ENCODE results near the gene BCL2L2. TPM values are rescaled to one million over a fixed set of nuclear protein-coding genes. Genes with fewer than 3 reads are reported as not detected.

Gene BCL2L2
- total RNA-seq, 1 experiment from 2014 or later = 18.2 TPM

GRCh38 chr14:23327947-23328744, 21.5 kb downstream of the BCL2L2 start:
- peak; percentile 70 for ATAC-seq
- POLR2A ChIA-PET = interaction anchor here (0.6 to 2.5 kb wide), 4 partner anchors 18 to 52 kb away, joined by 3 to 17 read pairs (median 6); partner anchors contain the start of gene SLC22A17

GRCh38 chr14:23335623-23336022, 29.0 kb downstream of the BCL2L2 start:
- CTCF ChIA-PET = interaction anchor here (1.2 to 1.9 kb wide), 2 partner anchors 10 to 25 kb away, joined by 4 to 8 read pairs; no protein-coding TSS in a partner anchor
- Mint-ChIP-seq H3K9me3 (peaks cover 51% of the 10 kb centered on the region), H3K27ac (no peak overlapping the region), H3K27me3 (ENCODE audit: low read depth) (peaks cover 42% of the 10 kb centered on the region), H3K36me3 (peaks cover 12% of the 10 kb centered on the region), H3K4me1 (no peaks in the 10 kb centered on the region), H3K4me3 (no peak overlapping the region)
- POLR2A ChIA-PET = interaction anchor here (1.1 kb wide), 1 partner anchor 16 kb away, joined by 3 read pairs; no protein-coding TSS in a partner anchor
- DNase-seq (ENCODE audit: low spot score) = no peak
- ATAC-seq = no peak
- TF ChIP-seq E2F5 (CRISPR knock-in tag; IDR thresholded peaks at IDR 0.05) (no peak), CTCF (IDR thresholded peaks at IDR 0.05) (no peak), MXD4 (CRISPR knock-in tag; IDR thresholded peaks at IDR 0.05; ENCODE audit: borderline replicate concordance) (no peak), ZNF512 (CRISPR knock-in tag; IDR thresholded peaks at IDR 0.05; ENCODE audit: borderline replicate concordance) (no peak), NFATC4 (CRISPR knock-in tag; IDR thresholded peaks at IDR 0.05) (no peak), NFYB (CRISPR knock-in tag; conservative IDR thresholded peaks at IDR 0.05; ENCODE audit: low read depth) (no peak), NFE2L1 (CRISPR knock-in tag; IDR thresholded peaks at IDR 0.05) (no peak), ZNF671 (CRISPR knock-in tag; IDR thresholded peaks at IDR 0.05) (no peak), ZMAT4 (CRISPR knock-in tag; IDR thresholded peaks at IDR 0.05) (no peak), ZNF423 (CRISPR knock-in tag; IDR thresholded peaks at IDR 0.05) (no peak), CDX4 (CRISPR knock-in tag; IDR thresholded peaks at IDR 0.05; ENCODE audit: borderline replicate concordance) (no peak), ATF2 (CRISPR knock-in tag; IDR thresholded peaks at IDR 0.05; ENCODE audit: borderline replicate concordance, low read depth) (no peak), RORB (CRISPR knock-in tag; IDR thresholded peaks at IDR 0.05) (no peak), ZBTB43 (CRISPR knock-in tag; IDR thresholded peaks at IDR 0.05) (no peak)

More at GRCh38 chr14:23327947-23328744, 21.5 kb downstream of the BCL2L2 start:
- H3K36me3 Mint-ChIP-seq = peaks cover 27% of the 10 kb centered on the region
- no peaks in the 10 kb centered on the region; the same call in 1 of the 2 replicates for H3K27me3 Mint-ChIP-seq (ENCODE audit: low read depth)
- TF ChIP-seq NFATC4 (CRISPR knock-in tag; IDR thresholded peaks at IDR 0.05) (0 out of 2 replicates have a peak, but pooled peaks have one; percentile 43), ERG (CRISPR knock-in tag; IDR thresholded peaks at IDR 0.05) (no peak), RORB (CRISPR knock-in tag; IDR thresholded peaks at IDR 0.05) (0 out of 2 replicates have a peak, but pooled peaks have one; percentile 30), CTCF (IDR thresholded peaks at IDR 0.05) (peak; percentile 76)
- H3K4me3 Mint-ChIP-seq = no peak overlapping the region
- H3K9me3 Mint-ChIP-seq = no peaks in the 10 kb centered on the region
- peaks cover 3% of the 10 kb centered on the region for H3K4me1 Mint-ChIP-seq
- CTCF ChIA-PET = interaction anchor here (0.7 to 2.7 kb wide), 9 partner anchors 25 to 259 kb away, joined by 4 to 42 read pairs (median 14); partner anchors contain the start of genes CMTM5 and SLC22A17
- no peak overlapping the region for H3K27ac Mint-ChIP-seq
- peak; percentile 72 for DNase-seq (ENCODE audit: low spot score)

Data from WTC11 (cell line).